NB4 (cell line): ENCODE measurements around the gene VGF.

Source experiments
- TF ChIP-seq, protein P1 (sequence below): IDR thresholded peaks from one replicate; pipeline ENCODE4 v1.5.1; 2012; ENCODE audit warnings: low read depth, low read length
- TF ChIP-seq, protein P2 (sequence below): IDR thresholded peaks from 2 replicates; pipeline ENCODE4 v1.6.1; 2011; ENCODE audit warnings: low read depth, low read length

- TF ChIP-seq, protein P1, sequence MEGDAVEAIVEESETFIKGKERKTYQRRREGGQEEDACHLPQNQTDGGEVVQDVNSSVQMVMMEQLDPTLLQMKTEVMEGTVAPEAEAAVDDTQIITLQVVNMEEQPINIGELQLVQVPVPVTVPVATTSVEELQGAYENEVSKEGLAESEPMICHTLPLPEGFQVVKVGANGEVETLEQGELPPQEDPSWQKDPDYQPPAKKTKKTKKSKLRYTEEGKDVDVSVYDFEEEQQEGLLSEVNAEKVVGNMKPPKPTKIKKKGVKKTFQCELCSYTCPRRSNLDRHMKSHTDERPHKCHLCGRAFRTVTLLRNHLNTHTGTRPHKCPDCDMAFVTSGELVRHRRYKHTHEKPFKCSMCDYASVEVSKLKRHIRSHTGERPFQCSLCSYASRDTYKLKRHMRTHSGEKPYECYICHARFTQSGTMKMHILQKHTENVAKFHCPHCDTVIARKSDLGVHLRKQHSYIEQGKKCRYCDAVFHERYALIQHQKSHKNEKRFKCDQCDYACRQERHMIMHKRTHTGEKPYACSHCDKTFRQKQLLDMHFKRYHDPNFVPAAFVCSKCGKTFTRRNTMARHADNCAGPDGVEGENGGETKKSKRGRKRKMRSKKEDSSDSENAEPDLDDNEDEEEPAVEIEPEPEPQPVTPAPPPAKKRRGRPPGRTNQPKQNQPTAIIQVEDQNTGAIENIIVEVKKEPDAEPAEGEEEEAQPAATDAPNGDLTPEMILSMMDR = no peak
- TF ChIP-seq, protein P2, sequence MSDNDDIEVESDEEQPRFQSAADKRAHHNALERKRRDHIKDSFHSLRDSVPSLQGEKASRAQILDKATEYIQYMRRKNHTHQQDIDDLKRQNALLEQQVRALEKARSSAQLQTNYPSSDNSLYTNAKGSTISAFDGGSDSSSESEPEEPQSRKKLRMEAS = no peak
These were observed 42.3 kb downstream of the VGF start for GRCh38 chr7:101122933-101123702.
